HG03064 (cell line): ENCODE measurements around the gene MATN3.
A peak's percentile ranks its signal among the peaks of the same experiment; 100 is the strongest.
"Not testable (repeated sequence)": the region's sequence is repeated elsewhere in the genome, so short reads cannot be mapped to it uniquely, and the experiment has no call there.

Source experiments
- ATAC-seq: cut with Tn5 transposase; IDR thresholded peaks from one replicate; pipeline ENCODE4 v1.9.1; 2021; ENCODE audit warnings: low read depth; ENCODE audit not compliant: unreplicated experiment

The MATN3 gene

GRCh38 chr2:20012282-20013125 is at the start of gene MATN3:
Gene MATN3, minus strand, starts transcription at chr2:20012668. Its CDS starts 37 bp downstream, at chr2:20012631.
- no peak for ATAC-seq

- no peak for ATAC-seq
Observed at GRCh38 chr2:20061940-20062339, 49.5 kb upstream of the MATN3 start.

- ATAC-seq = no peak
Observed at GRCh38 chr2:20061476-20061875, 49.0 kb upstream of the MATN3 start.

- ATAC-seq = no peak
Observed at GRCh38 chr2:20060106-20060505, 47.6 kb upstream of the MATN3 start.

- ATAC-seq = no peak
Observed at GRCh38 chr2:20057268-20057667, 44.8 kb upstream of the MATN3 start.

GRCh38 chr2:20054931-20055330 is 42.5 kb upstream of the MATN3 start:
- ATAC-seq = no peak

- no peak for ATAC-seq
Observed at GRCh38 chr2:20054119-20054518, 41.7 kb upstream of the MATN3 start.

GRCh38 chr2:20052861-20053281 is 40.4 kb upstream of the MATN3 start:
- no peak for ATAC-seq

- ATAC-seq = no peak
Observed at GRCh38 chr2:20052229-20052851, 39.9 kb upstream of the MATN3 start.

GRCh38 chr2:20051532-20052228 is 39.2 kb upstream of the MATN3 start, which contains the start of gene LAPTM4A:
Gene LAPTM4A, minus strand, starts transcription at chr2:20051628. Its CDS starts 108 bp downstream, at chr2:20051520.
- ATAC-seq = peak; percentile 94

GRCh38 chr2:20050646-20051531 is 38.4 kb upstream of the MATN3 start:
- ATAC-seq = peak; percentile 24

GRCh38 chr2:20050104-20050645 is 37.7 kb upstream of the MATN3 start:
- ATAC-seq = peak; percentile 26

- ATAC-seq = no peak
Observed at GRCh38 chr2:20049637-20050036, 37.2 kb upstream of the MATN3 start.

GRCh38 chr2:20048488-20049448 is 36.3 kb upstream of the MATN3 start:
- ATAC-seq = no peak

GRCh38 chr2:20045712-20046292 is 33.3 kb upstream of the MATN3 start:
- not testable (repeated sequence) for ATAC-seq

- ATAC-seq = no peak
Observed at GRCh38 chr2:20044778-20045177, 32.3 kb upstream of the MATN3 start.

GRCh38 chr2:20042531-20042930 is 30.1 kb upstream of the MATN3 start:
- no peak for ATAC-seq

GRCh38 chr2:20040489-20041172 is 28.2 kb upstream of the MATN3 start:
- ATAC-seq = no peak
